ENCODE data around the gene TULP4.
"Not testable (repeated sequence)": the region's sequence is repeated elsewhere in the genome, so short reads cannot be mapped to it uniquely, and the experiment has no call there.

The TULP4 gene

DNA sequence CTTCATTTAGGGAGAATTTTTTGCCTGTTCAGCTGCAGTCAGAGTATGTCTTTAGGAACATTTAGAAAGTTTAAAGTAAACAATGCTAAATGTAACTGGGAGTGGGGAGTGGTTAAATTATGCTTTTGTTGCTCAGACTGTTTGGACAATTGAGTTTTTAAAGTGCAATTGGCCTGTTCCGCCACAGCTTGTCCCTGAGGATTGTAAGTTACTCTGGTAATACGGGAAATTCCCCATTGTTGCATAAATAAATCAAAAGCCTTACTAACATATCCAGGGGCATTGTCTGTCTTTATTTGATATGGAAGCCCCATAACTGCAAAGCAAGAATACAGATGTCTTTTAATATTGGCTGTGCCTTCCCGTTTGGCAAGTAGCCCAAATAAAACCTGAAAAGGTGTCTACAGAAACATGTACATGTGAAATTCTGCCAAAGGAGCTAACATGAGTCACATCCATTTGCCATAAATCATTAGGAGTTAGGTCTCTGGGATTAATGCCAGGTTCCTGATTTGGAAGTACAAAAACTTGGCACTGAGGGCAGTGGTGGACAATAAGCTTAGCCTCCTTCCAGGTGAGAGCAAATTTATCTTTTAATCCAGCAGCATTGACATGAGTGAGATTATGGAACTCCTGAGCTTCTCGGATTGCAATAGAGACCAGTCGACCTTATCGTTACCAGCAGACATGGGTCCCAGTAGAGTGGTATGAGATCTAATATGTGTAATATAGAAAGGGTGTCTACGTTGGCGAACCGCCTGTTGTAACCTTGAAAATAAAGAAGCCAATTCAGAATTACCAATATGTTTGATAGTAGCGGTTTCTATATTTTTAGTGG lies 11.7 kb upstream of the TULP4 start:
- FAIRE-seq; DNase-seq (ENCODE audit: insufficient read length, low spot score): not testable (repeated sequence)

DNA sequence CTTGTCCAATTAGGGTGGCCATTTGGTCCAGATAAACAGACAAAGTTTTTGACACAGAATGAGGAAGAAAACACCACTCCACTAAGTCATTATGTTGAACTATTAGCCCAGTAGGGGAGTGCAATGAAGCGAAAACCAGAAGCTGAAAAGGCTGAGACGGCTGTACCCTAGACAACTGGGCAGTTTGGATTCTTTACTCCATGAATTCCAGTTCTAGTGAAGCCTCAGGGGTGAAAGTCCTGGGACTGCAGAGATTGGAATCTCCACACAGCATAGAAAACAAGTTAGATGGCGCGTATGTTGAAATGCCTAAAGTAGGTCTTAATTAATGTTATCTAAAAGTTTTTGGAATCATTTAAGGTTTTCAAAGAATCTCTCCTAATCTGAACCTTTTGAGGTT lies 10.7 kb upstream of the TULP4 start:
- DNase-seq (ENCODE audit: insufficient read length, low spot score); FAIRE-seq: not testable (repeated sequence)

DNA sequence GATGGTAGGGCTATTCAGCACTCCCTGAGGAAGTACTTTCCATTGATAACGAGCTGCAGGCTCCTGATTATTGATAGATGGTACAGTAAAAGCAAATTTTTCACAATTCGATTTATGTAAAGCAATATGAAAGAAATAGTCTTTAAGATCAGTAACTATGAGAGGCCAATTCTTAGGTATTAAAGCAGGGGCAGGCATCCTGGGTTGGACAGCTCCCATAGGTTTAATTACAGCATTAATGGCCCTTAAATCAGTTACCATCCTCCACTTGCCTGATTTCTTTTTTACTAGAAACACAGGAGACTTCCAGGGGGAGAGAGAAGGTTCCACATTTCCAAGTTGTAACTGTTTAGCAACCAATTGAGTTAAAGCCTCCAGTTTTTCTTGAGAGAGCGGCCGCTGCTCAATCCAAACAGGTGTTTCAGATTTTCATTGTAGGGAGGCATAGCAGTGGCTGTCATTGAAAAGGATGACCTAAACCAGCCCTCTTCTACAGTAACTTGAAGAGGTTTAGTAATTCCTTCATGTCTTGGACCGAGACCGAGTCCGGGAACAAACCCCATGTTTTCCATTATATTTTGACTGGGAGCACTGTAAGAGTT lies 10.0 kb upstream of the TULP4 start:
- not testable (repeated sequence) for DNase-seq (ENCODE audit: insufficient read length, low spot score); FAIRE-seq

DNA sequence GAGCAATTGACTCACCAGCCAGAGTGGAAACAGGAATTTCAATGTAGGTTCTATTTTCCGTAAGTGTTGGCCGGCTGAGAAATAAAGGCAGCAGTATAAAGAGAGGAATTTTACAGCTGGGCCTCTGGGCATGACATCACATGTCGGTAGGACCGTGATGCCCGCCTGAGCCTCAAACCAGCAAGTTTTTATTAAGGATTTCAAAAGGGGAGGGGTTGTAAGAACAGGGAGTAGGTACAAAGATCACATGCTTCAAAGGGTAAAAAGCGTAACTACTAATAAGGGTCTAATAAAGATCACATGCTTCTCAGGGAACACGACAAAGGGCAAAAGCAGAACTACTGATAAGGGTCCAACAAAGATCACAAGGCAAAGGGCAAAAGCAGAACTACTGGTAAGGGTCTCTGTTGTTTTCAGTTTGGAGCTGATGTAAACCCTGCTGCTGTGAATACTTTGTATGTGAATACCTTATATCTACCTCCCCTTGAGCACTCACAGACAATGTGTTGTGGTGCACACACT lies 9.0 kb upstream of the TULP4 start:
- TF ChIP-seq, protein P1, sequence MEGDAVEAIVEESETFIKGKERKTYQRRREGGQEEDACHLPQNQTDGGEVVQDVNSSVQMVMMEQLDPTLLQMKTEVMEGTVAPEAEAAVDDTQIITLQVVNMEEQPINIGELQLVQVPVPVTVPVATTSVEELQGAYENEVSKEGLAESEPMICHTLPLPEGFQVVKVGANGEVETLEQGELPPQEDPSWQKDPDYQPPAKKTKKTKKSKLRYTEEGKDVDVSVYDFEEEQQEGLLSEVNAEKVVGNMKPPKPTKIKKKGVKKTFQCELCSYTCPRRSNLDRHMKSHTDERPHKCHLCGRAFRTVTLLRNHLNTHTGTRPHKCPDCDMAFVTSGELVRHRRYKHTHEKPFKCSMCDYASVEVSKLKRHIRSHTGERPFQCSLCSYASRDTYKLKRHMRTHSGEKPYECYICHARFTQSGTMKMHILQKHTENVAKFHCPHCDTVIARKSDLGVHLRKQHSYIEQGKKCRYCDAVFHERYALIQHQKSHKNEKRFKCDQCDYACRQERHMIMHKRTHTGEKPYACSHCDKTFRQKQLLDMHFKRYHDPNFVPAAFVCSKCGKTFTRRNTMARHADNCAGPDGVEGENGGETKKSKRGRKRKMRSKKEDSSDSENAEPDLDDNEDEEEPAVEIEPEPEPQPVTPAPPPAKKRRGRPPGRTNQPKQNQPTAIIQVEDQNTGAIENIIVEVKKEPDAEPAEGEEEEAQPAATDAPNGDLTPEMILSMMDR (IDR thresholded peaks at IDR 0.05; ENCODE audit: insufficient read depth, missing control alignments), result no peak
- no peak for DNase-seq (ENCODE audit: insufficient read length, low spot score)
- FAIRE-seq, result no peak

DNA sequence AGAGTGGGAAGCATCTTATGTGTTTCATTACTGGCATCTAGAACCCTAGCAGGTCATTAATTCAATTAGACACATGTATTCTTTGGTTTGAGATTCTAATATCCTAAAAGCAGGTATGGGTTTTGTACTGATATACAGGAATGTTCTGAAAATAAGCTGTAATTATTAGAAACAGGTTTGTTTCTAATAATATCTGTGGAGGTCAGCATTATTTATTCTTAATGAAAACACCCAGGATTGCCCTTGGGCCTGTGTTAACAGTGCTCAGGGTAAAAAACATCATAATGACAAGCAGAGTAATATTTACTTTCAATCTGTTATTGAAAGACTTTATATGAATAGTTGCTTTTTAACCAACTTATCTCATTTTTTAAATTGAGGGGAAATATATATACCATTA lies 8.0 kb upstream of the TULP4 start:
- FAIRE-seq, result no peak
- DNase-seq (ENCODE audit: insufficient read length, low spot score), result no peak
- TF ChIP-seq, protein P1 (IDR thresholded peaks at IDR 0.05; ENCODE audit: insufficient read depth, missing control alignments), result no peak

DNA sequence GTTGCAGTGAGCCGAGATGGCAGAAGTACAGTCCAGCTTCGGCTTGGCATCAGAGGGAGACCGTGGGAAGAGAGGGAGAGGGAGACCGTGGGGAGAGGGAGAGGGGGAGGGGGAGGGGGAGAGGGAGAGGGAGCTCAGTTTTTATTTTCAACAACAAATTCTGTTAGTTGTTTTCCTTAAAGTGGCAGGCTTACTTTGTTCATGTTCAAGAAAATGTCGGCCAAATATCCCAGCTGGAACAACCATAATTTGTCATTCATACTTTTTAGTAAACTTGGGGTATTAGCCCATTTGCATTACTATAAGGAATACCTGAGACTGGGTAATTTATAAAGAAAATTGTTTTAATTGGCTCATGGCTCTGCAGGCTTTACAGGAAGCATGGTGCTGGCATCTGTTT lies 2.5 kb upstream of the TULP4 start:
- FAIRE-seq (no peak), DNase-seq (ENCODE audit: insufficient read length, low spot score) (no peak)
- TF ChIP-seq, protein P1 (IDR thresholded peaks at IDR 0.05; ENCODE audit: insufficient read depth, missing control alignments), result no peak

DNA sequence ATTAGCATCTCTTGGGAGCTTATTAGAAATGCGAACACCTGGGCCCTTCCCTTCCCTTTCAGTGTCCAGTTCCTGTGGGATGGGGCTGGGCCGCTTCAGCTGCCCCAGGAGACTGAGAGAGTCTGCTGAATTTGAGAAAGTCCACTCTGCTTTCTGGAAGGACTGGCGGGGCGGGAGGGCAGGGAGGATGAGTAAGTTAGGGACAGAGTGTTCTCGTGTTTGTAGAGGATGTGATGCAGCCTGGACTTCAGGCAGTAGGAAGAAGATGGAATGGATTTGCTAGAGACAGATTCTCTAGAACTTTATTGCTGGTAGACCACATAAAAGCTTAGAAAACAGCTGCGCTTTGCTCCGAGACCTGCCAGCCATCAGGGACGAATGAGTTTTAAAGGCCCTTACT lies 1.1 kb upstream of the TULP4 start:
- no peak for FAIRE-seq
- no peak for DNase-seq (ENCODE audit: insufficient read length, low spot score)
- TF ChIP-seq, protein P1 (IDR thresholded peaks at IDR 0.05; ENCODE audit: insufficient read depth, missing control alignments), result no peak

DNA sequence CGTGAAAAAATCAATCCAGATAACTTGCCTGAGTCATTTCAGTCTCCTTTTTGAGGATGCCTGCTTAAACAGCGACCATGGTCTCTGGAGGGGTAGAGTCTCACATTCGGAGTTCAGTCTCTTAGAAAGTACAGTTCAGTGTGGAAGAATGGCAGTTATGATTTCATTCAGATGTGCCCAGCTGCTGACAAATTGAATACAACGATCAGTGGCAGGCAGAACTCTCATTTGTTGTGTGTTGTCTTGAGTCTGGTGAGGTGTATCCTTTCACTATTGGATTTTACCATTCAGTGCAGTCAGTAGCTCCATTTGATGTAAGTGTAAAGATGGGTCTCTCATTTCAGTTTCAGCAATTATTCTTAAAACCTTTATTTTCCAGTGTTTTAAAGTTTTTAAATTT lies 639 bp upstream of the TULP4 start:
- DNase-seq (ENCODE audit: insufficient read length, low spot score), result no peak
- TF ChIP-seq, protein P1 (IDR thresholded peaks at IDR 0.05; ENCODE audit: insufficient read depth, missing control alignments), result no peak
- FAIRE-seq, result no peak
